Kidney capillary endothelial cell (primary cell): Measurements from ENCODE around the gene SFT2D2.

ENCODE experiments used
- DNase-seq: peaks from one replicate; pipeline ENCODE4 v3.0.0-alpha.2; 2018; ENCODE audit warnings: low spot score

The SFT2D2 gene

DNA sequence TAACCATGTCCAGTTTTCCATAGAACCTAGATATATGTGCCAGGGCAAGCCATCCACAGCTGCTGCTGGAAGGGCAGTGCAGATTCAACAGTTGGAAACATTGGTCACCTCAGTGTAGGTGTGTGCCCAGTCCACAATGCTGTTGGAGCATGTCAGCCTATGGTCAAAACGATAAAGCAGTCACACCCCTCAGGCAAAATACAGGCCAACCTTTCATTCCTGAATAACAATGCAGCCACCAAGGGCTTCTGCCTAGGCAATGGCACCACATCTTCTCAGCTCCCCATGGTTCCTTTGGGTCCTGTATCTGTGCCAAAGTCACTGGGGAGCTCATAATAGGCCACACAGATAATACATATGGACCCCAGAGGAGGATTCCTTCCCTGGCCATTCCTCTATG is 39.8 kb downstream of the SFT2D2 start:
- no peak for DNase-seq

DNA sequence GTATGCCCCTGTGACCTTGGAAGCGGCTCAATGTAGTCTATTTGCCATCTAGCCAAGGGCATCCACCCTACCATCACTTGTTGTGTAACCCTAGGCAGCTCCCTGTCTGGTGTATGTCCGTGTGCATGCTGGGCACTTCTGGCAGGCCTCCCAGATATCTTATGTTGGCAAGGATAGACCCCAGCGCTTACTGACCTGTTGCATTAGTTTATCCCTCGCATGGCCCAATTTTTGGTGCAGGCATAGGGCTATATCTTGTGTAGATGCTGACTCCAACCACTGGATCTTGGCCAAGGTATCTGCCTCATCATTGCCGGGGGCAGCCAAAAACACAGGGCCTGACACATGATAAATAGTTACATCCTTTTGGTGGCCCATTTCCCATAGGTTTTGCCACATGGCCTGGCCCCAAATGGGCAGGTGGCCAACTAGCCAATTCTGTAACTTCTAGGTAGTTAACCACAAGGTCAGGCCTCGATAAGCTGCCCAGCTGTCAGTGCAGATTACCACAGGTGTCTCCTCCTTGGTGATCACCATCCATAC is 40.9 kb downstream of the SFT2D2 start:
- no peak for DNase-seq

DNA sequence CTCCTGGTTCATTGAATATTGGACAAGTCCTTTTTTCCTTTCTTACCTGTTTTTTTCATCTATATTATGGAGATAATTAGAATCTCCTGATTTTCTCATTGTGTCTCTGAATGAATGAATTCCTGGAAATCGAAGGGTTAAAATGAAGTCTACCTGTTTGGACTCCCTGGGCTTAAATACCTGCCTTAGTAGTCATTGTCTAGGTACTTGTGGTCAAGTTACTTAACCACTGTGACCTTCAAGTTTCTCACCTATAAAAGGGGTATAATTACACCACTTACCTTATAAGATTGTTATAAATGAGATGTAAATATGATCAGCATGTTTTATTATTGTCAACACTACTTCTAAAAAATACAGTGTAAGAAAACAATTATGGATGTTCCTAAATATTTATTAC is 45.8 kb downstream of the SFT2D2 start:
- no peak for DNase-seq

DNA sequence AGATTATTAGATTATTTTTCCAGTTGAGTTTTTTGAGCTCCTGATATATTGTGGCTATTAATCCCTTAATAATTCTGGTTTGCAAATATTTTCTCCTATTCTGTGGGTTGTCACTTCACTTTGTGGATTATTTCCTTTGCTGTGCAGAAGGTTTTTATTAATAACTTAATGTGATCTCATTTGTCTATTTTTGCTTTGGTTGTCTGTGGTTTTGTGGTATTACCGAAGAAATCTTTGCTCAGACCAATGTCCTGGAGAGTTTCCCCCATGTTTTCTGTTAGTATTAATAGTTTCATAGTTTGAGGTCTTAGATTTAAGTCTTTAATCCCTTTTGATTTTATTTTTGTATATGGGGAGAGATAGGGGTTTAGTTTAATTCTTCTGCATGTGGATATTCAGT is 47.8 kb downstream of the SFT2D2 start:
- DNase-seq: no peak

DNA sequence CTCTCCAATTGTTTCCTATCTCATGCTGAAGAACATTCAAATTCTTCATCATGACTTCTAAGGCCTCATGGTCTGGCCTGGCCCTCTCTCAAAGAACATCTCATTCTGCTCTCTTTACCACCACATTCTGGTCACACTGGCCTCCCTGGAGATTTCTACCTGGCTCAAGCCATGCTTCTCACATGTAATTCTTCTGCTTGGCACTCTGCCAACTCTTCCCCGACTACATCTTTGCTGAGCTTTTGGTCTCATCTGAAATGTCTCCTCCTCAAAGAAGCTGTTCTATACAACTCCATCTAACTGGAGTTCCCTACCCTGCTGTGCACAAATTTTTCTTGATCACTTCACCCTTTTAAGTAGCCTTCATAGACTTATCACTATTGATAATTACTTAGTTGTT is 53.4 kb downstream of the SFT2D2 start:
- DNase-seq: no peak

DNA sequence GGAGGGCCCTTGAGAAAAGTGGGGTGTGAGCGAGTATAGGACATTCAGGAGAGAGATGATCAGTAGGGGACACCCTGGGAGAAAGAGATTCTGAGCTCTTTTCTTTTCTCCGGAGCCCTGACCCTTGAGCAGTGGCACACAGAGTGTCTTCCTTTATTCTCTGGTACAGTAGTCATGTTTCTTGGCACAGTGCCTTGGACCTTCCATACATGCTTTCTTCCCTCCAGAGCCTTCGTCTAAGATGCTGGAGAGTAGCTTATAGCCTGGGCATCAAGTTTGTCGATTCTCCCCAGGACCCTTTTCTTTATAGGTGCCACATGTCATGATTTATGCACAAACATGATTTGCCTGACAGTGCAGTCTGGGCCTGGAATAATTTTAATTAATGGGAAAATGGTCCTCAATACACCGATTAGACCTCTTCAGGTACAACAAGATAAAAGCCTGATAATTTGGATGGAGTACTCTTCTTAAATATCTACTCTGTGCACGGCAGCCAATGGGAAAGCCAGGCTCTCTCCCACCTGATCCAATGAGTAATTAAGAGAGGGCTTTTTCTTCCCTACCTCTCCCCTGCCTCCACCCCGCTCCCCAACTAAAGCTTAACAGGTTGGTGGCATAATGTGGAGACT is 54.6 kb downstream of the SFT2D2 start, which contains the start of gene TBX19:
Gene TBX19 (plus strand): TSS at position 582 of the 632 bp plus-strand sequence. CDS start 214 bp downstream, outside the sequence.
- no peak for DNase-seq

DNA sequence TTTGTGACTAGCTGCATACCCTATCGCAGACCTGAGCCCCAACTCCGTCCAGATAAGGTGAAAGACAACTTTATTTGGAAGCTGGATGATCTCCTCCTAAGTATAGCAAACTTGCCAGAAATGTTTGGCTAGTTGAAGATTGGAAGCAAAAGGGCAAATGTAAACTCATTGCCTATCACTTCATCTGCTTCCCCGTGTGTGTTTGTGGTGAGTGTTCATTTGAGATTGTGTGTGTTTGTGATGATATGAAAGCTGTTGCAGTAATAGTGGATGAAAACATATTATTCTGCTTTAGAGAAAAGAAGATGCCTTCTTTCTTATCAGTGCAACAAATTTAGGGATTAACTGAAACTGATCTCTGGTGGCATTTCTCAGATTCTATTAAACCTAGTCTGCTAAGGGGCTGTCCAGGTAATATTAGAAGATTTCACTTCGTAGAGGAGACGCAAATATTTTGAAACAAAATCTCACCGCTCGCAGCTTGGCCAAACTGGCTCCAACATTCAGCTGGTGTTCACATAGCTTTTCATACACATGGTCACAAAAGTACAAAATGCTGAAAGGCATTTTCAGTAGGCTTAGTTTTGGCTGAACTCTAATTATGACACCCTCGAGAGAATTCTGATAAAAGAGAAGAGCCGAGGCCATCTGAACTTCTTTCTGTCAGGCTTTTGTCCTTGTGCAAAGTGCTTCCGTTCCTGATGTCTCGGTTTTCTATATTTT is 56.0 kb downstream of the SFT2D2 start:
- no peak for DNase-seq

DNA sequence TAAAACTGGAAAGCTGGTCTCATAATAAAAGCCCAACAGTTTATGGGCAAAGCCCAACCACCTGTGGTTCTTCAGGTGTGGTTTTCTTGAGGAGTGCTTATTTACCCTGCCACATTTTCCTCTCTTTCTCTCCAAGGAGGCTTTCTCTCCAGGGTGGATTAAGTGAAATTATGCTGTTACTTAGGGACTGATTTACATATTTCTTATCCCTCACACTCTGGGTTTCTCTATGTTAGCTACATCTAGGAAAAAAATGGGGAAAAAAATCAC is 59.7 kb downstream of the SFT2D2 start:
- no peak for DNase-seq

DNA sequence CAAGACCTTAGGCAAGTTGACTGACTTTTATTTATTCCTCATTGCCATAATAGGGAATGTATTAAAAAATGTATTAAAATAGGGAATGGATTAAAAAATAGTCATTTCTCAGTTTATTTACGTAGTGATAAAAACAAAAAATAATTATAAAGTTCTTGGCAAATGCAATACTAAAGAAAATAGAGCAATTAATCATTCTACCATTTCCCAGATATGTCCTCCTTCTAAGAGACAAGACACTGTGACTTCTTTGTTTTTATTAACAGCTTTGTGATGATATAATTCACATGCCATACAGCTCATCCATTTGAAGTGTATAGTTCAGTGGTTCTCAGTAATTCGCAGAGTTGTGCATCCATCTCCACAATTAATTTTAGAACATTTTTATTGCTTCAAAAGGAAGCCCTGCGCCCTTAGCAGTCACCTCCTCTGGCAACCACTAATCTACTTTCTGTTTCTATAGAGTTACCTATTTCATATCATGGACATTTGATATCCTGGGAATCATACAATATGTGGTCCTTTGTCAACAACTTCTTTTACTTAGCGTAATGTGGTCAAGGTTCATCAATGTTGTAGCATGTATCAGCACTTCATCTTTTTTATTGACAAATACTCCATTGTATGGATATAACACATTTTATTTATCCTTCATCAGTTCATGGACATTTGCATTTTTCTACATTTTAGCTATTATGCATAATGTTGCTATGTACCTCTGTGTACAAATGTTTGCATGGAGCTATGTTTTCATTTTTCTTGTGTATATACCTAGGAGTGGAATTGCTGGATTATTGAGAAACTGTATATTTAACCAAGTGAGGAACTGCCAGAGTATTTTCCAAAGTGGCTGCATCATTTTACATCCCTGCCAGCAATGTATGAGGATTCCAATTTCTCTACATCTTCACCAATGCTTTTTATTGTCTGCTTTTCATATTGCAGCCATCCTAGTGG is 60.4 kb downstream of the SFT2D2 start:
- no peak for DNase-seq

DNA sequence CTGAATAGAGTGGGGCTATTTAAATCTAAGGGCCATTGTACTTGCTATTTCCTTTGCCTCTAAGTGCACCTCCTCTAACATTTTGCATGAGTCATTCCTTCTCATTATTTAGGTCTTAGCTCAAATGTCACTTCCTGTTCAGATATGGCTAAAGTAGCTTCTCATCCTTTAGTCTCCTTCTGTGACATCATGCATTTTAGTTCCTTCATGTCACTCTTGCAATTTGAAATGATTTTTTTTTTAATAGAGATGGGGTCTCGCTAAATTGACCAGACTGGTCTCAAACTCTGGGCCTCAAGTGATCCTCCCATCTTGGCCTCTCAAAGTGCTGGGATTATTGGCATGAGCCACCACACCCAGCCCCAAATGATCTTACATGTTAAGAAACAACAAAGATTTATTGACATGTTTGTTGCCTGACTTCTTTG is 61.4 kb downstream of the SFT2D2 start:
- DNase-seq: peak; percentile 76

DNA sequence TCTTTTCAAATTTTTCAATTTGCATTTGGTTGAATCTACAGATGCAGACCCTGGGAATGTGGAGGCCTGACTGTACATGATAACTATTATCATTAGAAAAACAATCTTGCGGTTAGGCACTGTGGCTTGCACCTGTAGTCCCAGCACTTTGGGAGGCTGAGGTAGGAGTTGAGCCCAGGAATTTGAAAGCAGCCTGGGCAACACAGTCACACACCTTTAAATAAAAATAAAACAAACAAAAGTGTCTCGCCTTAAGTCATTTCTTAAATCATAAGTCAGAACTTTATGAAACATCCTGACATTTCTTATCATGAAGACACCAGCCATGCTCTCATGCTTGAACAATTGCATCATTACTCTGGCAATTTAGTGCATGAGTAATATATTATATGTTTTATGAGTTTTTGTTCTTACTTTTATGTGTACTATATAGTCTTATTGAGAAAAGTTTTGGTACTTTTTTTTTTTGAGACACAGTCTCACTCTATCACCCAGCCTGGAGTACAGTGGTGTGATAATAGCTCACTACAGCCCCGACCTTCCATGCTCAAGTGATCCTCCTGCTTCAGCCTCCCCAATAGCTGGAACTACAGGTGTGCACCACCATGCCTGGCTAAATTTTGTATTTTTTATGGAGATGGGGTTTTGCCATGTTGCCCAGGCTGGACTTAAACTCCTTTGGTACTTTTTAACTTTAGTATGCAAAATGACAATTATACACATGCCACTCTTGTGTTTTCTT is 62.7 kb downstream of the SFT2D2 start:
- DNase-seq: no peak

DNA sequence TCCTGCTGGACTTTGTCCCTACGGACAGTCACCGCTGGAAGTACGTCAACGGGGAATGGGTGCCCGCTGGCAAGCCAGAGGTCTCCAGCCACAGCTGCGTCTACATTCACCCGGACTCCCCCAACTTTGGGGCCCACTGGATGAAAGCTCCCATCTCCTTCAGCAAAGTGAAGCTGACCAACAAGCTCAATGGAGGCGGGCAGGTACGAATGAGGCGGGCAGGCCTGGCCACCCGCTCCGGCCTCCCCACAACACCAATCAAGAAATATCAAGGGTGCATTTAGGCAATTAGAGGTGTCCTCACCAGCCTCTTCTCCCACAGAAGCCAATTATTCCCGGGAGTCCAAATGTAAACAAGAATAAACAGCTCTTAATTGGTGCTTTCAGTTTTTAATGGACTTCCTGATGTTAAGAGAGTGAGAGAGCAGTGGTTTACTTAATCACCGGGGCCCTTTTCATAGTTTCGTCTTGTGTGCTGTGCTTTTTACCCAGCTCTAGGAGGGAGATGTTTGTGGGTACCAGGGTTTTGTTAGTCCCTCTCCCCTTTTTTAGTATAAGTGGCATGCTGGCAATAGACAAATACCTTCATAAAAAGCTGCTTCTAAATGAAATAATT is 65.5 kb downstream of the SFT2D2 start:
- no peak for DNase-seq

DNA sequence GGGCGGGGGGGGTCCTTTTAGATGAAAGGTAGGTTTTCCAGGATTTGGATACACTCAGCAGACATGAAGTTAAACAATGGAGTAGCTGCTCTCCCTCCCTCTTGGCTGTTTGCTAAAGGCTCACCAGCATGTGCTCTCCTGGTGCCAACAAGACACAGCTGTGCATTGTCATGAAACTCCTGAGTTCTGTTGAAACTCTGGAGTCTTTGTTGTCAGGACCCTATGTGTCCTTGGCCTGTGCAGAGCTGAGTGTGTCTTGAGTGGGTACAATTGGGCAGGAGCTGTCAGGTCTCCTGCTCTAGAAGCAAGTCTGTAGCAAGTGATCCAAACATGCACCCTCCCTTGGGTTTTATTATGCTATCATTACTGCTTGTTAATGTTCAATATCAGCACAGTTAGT is 67.6 kb downstream of the SFT2D2 start:
- no peak for DNase-seq

DNA sequence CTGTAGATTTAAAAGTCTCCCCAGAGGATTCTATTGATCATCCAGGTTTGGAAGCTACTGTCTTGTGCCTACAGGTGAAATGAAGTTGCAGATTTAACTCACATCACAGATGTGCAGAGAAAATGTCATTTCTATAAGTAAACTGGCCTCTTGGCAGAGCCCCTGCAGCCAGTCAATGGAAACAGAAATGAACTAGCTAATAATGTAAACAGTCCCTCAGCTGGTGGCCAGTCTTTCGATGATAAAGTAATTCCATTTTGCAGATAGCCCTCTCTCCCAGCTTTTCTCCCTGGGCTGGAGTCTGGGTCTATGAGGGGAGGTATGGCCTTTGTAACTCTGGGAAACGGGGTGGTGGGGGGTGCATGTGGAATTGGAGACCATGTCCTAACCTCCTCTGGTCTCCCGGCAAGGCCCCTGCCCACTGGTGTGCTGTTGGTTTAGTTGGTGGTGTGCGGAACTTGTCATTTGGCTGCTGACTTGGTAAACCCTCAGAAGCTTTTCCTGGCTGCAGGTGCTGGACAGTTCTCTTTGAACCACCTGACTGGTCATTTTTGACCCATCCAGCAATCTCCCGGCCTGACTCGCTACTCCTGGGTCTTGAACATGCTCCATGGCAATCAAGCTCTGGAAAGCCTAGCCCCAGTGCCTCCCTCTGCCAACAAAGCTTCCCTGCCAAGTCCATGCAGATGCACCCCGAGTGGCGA is 69.8 kb downstream of the SFT2D2 start:
- DNase-seq: no peak

DNA sequence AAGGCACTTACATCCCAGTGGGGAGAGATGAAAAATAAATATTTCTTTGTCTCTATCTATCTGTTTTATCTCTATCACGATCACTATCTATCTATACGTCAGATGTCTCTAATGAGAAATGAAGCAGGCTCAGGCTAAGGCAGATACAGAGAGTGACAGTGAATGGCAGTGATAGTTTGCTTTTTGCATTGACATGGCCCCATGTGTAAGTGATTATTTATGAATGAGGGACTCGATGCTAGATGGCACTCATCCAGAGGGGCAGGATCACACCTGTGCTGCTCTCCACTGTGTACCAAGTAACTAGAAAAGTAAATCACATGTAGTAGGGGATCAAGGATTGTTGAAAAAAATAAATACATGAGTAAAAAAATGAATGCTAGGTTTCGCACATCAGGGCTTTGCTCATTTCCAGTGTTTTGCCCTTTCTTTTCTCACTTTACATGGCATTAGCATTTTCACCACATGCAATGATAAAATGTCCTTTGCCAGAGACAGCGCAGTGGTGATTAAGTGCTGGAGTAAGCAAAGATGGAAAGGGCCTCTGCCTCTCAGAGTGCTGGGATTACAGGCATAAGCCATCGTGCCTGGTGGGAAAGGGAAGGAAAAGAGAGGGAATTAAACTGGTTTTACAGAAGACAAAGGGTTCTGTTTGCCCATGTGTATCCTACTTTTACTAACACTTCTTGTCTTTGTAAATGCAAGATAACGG is 71.4 kb downstream of the SFT2D2 start:
- no peak for DNase-seq

DNA sequence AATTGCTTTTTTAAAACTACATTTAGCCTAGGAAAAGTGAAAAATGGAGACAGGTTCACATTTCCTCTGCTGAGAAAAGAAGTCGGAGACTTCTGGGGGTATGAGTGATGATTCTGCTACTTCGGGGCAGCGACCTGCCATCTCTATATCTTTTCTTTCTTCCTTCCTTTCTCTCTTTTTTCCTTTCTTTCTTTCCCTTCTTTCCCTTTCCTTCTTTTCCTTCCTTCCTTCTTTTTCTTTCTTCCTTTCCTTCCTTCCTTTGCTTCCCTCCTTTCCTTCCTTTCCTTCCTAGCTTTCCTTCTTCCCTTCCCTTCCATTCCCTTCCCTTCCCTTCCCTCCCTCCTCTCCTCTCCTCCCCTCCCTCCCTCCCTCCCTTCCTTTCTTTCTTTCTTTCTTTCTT is 72.6 kb downstream of the SFT2D2 start:
- no peak for DNase-seq

DNA sequence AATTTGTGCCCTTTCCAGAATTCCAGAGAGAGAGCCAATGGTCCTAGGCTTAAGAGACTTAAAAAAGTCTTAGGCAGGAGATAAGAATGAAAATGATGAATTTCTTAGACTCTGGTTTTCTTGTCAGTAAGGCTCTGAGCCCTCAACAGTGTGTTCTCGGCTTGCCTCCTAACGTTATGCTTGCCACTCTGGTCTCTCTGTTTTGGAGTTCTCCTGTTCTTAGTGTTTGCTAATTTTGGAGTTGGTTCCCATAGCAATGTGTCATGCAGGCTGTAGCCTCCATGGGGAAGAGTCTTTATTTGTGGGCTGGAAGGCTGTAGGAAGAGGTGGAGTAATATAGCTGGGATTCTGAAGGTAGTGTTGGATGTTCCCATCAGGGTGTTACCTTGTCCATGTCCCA is 74.8 kb downstream of the SFT2D2 start:
- no peak for DNase-seq

DNA sequence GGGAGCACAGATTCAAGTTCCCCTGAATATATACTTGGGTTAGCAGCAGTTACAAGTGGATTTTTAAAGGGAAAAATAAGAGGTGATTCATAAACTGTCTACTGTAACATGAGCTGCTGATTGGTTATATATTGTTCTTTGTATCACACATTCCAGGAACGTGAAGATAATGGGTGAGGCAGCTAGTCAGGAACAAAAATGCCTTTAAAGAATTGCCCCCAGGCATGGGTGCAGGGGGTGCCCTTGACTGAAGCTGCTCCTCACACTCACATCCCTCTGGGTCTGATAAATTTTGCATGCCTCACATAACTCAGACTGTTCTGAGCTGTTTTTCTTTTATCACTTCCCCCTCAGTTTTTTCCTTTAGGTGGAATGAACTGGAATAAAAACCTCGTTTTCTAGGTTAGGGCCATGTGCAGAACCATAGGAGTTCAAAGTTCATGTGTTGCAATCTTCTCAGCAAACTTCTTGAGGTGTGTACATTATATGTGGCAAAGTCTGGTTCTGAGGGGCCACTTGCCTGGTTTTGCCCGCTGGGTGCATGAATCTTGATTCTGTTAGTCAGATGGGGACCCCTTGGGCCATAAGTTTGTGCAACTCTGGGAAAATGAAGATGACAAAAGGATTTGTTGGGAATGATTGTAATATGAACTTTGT is 76.0 kb downstream of the SFT2D2 start:
- DNase-seq: no peak
